ENCODE measurements around the gene NBPF26.
A peak's percentile ranks its signal among the peaks of the same experiment; 100 is the strongest.
"Not testable (repeated sequence)": the region's sequence is repeated elsewhere in the genome, so short reads cannot be mapped to it uniquely, and the experiment has no call there.

Gene NBPF26

DNA sequence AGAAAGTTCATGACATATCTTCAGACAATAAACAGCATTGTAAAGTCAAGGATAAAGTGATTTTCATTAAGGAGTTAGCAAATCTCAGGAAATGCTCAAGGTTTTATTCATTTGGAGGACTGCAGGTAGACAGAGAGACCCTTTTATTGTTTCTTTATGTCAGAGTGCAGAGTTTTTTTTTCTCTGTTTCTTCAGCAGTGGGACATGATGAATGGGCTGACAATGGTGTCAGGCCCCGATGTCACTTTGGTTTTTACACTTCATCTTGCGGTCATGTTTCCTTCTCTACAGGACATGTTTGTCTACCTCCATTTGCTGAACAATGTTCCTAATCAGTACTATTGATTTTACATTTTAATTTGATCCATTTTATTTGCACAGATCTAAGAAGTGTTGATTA lies 134.4 kb downstream of the NBPF26 start:
- DNase-seq (ENCODE audit: low read depth in 2 of 2), result not testable (repeated sequence)

DNA sequence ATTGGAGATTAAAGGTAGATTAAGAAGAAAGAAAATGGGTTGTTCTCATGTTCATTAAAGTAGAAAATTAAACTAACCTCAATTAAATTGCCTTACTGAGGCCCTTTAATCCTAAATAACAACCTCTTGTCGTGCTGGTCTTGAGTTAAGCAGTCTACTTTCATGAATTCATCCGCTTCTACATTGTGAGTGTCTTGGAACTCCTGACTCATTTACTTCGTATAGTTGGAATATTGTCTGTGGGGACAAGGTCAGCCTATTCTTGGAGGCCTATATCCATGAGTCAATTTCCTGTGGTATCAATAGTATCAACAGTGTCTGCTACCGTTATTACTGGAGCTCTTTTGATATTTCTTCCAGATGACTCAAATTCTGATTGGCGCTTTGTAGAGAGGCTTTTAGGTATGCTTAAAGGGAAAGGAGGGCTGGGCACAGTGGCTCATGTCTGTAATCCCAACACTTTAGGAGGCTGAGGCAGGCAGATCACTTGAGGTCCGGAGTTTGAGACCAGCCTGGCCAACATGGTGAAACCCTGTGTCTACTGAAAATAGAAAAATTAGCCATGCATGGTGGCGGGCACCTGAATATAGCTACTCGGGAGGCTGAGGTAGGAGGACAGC lies 136.0 kb downstream of the NBPF26 start:
- DNase-seq (ENCODE audit: low read depth in 2 of 2), result peak; percentile 5 to 15

DNA sequence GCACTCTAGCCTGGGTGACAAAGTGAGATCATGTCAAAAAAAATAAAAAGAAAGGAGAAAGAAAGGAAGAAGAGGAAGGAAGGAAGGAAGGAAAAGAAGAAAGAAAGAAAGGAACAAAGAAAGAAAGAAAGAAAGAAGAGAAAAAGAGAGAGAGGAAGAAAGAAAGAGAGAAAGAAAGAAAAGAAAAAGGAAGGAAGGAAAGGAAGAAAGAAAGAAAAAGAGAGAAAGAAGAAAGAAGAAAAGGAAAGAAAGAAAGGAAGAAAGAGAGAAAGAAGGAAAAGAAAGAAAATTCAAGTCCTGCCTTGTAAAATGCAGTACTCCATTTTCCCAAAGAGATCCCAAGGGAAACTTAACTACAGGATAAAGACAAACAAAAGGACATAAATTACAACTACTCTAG lies 154.5 kb downstream of the NBPF26 start:
- DNase-seq (ENCODE audit: low read depth in 2 of 2), result not testable (repeated sequence)

DNA sequence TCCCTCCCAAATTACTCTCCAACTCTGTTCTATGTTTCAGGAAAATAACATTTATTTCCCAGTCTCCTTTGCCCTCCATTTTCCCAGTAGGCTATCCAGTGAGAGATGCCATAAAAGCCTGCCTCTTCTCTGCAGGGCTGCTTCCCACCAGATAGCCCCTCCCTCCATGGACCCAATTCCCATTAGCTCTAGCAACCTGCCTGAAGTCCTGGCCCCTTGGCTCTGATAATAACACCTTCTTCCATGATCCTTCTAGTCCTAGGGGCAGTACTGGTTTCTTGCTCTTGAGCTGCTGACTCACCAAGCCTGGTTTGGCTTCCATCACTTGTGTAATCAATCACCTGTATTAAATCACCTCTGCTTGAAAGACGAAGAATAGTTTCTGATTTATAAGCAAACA lies 156.3 kb downstream of the NBPF26 start:
- not testable (repeated sequence) for DNase-seq (ENCODE audit: low read depth in 2 of 2)

DNA sequence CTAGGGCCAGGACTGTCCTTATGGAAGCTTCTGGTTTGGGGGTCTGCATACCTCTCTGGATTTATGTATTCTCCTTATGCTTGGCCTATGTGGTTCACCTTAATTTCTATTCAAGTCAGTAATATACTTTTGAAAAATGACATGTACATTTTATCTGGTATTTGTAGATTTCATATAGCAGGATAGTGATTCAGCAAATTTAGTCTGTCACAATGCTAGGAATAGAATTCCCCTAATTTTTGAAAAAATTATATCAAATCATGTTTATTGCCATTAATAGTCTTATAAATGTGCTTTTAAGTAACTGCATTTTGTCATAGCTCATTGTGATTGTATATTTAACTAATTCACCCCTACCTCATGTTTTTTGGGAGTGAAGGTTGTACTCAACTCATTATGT lies 158.2 kb downstream of the NBPF26 start:
- not testable (repeated sequence) for DNase-seq (ENCODE audit: low read depth in 2 of 2)

Measured in fibroblast of skin of left quadriceps (primary cell).